Stimulated activated CD8-positive, alpha-beta memory T cell treated with anti-CD3 and anti-CD28 coated beads, Interleukin-2, amount 100 ng/mL, for 1 hour (primary cell): ENCODE results near the gene KIAA1755.
"Not testable (repeated sequence)": the region's sequence is repeated elsewhere in the genome, so short reads cannot be mapped to it uniquely, and the experiment has no call there.

ENCODE experiments used
- DNase-seq, 2 donors: peaks; one replicate each; pipeline ENCODE4 v3.0.0-alpha.2; 2020; ENCODE audit warnings: low read depth in 2 of 2

The KIAA1755 gene

DNA sequence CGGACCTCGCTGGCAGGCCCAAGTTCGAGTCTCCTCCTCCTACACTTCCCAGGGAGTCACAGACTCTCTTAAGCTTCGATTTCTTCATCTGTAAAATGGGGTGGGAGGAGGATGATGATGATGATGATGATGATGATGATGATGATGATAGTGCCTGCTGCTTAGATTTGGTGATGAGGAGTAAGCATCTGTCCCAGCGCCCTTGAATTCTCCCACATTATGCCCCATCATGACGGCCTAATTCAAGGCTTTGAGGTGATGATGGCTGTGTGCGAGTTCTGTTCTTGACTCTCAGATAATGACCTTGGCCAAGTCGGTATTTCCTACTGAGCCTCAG, 487 bp upstream of the KIAA1755 start:
- no peak for DNase-seq

DNA sequence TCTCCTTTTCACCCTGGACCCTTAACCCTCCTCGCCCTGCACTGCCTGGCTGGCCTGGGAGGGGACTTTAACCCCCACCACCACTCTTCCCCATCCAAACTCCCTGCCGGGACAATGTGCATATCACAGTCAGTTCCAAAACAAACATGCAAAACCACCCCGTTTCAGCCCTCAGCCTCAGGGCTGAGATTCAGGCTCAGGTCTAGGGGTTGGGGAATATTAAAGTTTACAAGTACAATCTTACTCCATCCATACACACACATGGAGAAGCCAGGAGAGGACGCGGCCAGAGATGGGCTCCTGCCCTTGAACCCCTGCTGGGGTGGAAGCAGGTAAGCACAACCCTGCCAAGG, 534 bp downstream of the KIAA1755 start:
- no peak for DNase-seq

GRCh38 chr20:38258545-38259215, 1.9 kb downstream of the KIAA1755 start:
- DNase-seq, result no peak

- DNase-seq, result no peak
These were observed 3.6 kb downstream of the KIAA1755 start for GRCh38 chr20:38256966-38257365.

GRCh38 chr20:38256021-38256420, 4.5 kb downstream of the KIAA1755 start:
- DNase-seq, result no peak

GRCh38 chr20:38255393-38255792, 5.1 kb downstream of the KIAA1755 start:
- DNase-seq, result no peak

DNA sequence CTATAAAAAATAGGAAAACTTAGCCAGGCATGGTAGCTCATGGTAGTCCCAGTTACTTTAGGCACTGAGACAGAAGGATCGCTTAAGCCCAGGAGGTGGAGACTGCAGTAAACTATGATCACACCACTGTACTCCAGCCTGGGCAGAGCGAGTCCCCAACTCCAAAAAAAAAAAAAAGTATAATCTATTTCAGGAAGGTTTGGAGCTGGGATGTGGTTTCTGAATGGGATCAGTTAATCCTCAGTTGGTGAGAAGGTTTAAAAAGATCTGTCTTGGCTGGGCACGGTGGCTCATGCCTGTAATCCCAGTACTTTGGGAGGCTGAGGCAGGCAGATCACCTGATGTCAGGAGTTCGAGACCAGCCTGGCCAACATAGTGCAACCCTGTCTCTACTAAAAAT, 5.9 kb downstream of the KIAA1755 start:
- not testable (repeated sequence) for DNase-seq

- no peak for DNase-seq
These were observed 7.0 kb downstream of the KIAA1755 start for GRCh38 chr20:38253571-38253970.

DNA sequence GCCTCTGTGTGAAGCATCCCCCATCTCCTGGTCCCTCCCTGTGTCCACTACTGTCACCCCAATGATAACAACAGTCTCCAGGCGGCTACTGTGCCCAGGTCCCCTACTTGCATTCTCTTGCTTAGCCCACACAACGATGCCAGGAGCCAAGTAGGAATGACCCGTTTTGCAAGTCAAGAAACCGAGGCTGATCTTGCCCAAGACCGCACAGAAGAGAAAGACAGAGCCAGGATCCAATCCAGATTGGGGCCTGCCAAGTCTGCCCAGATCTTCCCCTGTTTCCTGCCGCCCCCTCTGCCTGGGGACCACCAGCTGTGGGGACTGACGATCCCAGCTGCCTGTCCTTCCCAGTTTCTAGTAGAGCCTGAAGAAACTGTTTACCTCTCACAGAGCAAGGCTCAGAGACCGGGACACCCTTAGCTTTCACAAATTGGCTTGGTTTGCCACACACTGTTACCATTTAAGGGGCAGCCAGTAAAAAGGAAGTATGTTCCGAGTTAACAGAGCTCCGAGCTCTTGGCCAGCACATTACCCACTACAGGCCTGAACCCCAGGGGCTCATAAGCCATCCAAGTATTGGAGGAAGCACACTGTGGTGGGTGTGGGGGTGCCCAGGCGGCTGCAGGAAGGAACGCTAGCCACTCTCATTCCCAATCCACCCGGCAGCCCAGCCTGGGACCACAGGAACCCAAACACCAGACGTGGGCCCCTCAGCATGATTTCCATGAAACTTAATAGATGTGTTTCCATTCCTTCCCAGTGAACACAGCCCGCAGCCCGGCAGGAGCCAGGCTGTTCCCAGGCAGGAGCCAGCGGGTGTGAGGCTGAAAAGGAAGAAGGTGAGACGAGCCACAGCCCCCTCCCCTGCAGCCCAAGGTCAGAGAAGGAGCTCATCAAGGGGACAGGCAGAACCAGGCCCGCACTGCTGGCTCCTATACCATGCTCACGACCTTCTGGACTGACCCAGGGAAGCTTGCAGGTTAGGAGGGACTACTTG, 7.9 kb downstream of the KIAA1755 start:
- DNase-seq, result no peak

- not testable (repeated sequence) for DNase-seq
These were observed 9.1 kb downstream of the KIAA1755 start for GRCh38 chr20:38251441-38251840.

- no peak for DNase-seq
These were observed 9.9 kb downstream of the KIAA1755 start for GRCh38 chr20:38250609-38251008.

GRCh38 chr20:38249536-38250310, 10.8 kb downstream of the KIAA1755 start:
- DNase-seq, result no peak

- DNase-seq, result no peak
These were observed 12.4 kb downstream of the KIAA1755 start for GRCh38 chr20:38248133-38248532.

DNA sequence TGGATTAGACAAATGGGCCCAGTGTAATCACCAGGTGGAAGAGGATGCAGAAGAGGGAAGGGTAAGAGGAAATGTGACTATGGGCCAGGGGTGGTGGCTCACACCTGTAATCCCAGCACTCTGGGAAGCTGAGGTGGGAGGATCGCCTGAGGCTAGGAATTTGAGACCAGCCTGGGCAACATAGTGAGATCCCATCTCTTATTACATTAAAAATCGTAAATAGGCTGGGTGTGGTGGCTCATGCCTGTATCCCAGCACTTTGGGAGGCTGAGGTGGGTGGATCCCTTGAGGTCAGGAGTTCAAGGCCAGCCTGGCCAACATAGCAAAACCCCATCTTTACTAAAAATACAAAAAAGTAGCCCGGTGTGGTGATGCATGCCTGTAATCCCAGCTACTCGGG, 12.8 kb downstream of the KIAA1755 start:
- DNase-seq, result not testable (repeated sequence)

DNA sequence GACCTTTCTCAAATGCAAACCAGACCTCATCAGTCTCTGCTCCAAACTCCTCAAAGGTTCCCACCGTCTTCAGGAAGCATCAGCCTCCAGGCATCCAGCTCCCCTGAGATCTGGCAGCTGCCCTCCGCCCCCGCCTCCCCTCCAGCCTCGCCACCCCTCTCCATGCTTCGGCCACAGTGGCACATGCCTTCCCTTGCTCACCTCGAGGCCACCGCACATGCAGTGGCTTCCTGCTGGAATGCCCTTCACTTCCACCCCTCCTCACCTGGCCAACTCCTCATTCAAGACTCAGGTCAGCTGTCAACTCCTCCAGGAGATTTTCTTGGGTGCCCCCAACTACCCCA, 13.4 kb downstream of the KIAA1755 start:
- no peak for DNase-seq

- no peak for DNase-seq
These were observed 14.0 kb downstream of the KIAA1755 start for GRCh38 chr20:38246357-38247165.

GRCh38 chr20:38245753-38246152, 14.8 kb downstream of the KIAA1755 start:
- DNase-seq, result no peak

DNA sequence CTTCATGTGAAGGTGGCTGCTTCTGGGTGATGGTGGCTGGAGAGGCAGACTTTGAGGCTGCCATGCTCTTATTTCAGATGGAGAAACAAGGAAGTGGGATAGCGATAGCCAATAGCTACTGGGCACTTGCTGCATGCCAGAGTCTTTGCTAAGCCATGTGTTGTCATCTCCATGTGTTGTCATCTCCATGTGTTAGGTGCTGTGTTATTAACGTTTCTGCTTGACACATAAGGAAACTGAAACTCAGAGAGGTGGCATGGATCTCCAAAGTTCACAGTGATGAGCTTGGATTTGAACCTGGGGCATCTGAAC, 16.9 kb downstream of the KIAA1755 start:
- DNase-seq, result no peak

- no peak for DNase-seq
These were observed 17.5 kb downstream of the KIAA1755 start for GRCh38 chr20:38242848-38243708.

DNA sequence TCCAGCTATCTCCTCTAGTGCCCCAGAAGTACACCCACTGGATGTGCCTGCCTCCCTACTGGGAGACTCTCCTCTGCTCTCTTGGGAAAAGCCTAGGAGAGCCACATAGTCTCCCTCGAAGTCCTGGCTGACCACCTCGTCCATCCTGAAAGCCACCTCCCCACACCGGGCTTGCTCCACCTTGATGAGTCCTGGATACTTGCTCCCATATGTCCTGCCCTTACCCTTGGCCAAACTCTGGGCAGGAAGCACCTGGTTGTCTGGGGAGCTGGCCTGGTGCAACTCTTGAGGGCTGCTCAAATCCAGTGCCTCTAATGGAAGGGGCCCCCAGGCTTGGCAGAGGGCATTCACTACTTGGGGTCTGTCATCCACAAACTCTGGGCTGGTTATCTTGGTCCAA, 19.3 kb downstream of the KIAA1755 start:
- DNase-seq, result no peak

- DNase-seq, result no peak
These were observed 21.1 kb downstream of the KIAA1755 start for GRCh38 chr20:38239441-38239840.
